ENCODE data around the gene LARGE1.

- TF ChIP-seq, protein P1, sequence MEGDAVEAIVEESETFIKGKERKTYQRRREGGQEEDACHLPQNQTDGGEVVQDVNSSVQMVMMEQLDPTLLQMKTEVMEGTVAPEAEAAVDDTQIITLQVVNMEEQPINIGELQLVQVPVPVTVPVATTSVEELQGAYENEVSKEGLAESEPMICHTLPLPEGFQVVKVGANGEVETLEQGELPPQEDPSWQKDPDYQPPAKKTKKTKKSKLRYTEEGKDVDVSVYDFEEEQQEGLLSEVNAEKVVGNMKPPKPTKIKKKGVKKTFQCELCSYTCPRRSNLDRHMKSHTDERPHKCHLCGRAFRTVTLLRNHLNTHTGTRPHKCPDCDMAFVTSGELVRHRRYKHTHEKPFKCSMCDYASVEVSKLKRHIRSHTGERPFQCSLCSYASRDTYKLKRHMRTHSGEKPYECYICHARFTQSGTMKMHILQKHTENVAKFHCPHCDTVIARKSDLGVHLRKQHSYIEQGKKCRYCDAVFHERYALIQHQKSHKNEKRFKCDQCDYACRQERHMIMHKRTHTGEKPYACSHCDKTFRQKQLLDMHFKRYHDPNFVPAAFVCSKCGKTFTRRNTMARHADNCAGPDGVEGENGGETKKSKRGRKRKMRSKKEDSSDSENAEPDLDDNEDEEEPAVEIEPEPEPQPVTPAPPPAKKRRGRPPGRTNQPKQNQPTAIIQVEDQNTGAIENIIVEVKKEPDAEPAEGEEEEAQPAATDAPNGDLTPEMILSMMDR (IDR thresholded peaks at IDR 0.05), result no peak
- no peak for TF ChIP-seq POLR2A (IDR thresholded peaks at IDR 0.05)
Observed at GRCh38 chr22:33240888-33241475, 679.3 kb downstream of the LARGE1 start.

Data from body of pancreas (tissue), 4 donors.